HG02642 (cell line): Measurements from ENCODE around the gene ZNF222.
A peak's percentile ranks its signal among the peaks of the same experiment; 100 is the strongest.

ENCODE experiments used
- ATAC-seq: cut with Tn5 transposase; IDR thresholded peaks from one replicate; pipeline ENCODE4 v1.9.1; 2021; ENCODE audit warnings: mild to moderate bottlenecking; ENCODE audit not compliant: unreplicated experiment, poor library complexity

ZNF222 gene

GRCh38 chr19:44051650-44052402 lies 26.6 kb downstream of the ZNF222 start, which contains the start of gene ZNF223:
Gene ZNF223 (plus strand): TSS chr19:44052036. CDS start chr19:44055177, 3,141 bp downstream.
- ATAC-seq: peak; percentile 85

DNA sequence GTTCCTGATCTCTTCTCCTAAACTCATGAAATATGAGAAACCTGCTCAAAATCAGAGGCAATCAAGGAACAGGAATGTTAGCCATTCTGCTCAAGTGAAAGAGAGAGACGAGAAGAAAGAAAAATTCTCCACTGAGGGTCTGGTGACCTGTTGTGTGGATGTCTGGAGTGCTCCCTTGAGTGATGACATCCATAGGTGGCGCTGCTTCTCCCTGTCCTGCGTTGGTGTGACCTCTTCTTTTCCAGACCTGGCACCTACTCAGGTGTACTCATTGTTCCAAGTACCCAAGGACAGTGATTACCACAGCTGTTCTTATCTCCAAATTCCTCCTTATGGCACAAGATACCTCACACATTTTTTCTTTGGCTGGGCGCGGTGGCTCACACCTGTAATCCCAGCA lies 30.7 kb downstream of the ZNF222 start:
- no peak for ATAC-seq

DNA sequence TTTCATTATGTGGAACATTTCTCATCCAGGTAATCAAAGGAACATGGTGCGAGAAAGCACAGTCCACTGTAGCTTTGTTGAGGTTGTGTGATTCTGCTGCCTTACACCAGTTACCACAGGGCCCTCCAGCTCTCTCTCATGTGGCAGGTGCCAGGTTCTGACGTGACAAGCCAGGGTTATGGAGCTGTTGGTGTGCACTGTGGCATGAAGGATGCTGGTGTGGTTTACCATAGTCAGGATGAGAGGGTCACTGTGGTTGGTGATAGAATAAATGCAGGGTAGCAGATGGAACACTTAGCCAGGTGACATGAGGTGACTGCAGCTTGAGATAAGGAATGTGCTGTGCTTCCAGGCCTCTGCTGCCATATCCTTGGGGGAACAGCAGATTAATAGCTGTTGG lies 34.0 kb downstream of the ZNF222 start:
- no peak for ATAC-seq

- ATAC-seq: no peak
Observed at GRCh38 chr19:44061038-44061437, 35.9 kb downstream of the ZNF222 start.

- no peak for ATAC-seq
Observed at GRCh38 chr19:44066305-44066704, 41.1 kb downstream of the ZNF222 start.

GRCh38 chr19:44069415-44069814 lies 44.2 kb downstream of the ZNF222 start:
- ATAC-seq: no peak

- peak; percentile 98 for ATAC-seq
Observed at GRCh38 chr19:44071824-44072542, 46.8 kb downstream of the ZNF222 start, which contains the start of gene ZNF284. Gene ZNF284 (plus strand): TSS chr19:44072159. CDS start chr19:44076390, 4,231 bp downstream.

DNA sequence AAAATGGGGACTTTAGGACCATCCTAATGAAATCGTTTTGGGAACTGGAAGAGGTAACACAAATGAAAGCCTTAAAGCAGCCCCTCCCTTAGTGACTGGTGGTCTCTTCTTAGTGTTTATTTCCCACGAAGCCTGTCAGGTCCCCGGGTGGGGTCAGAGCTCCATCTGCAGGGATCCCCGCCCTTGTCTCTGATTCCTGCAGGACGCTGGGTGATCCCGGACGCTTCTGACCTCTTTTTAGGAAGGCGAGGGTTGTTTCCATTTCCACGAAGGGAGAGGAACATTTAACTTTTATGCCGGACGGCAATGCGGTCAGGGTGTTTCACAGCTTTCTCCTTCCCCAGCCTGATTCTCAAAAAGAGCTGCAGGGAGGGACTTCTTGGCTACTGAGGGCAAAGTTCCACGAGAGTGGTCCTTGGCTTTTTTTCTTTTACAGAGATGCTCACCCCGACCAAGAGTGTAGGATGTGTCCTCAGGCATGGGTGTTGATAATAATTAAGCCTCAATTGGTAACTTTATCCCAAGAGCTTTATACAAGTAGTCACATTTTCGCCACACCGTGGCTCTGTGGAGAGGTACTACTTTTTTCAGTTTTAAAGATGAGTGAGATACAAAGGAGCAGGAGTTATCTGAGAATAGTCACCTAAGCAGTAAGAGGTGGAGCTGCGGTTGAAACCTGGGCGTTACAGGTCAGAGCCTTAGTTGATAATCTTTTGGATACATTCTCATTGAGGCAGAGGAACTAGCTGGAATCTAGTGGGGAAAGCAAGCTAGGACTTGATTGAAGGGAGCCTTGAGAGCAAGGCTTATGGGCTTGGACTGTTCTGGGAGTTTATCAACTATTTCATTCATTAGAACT lies 47.6 kb downstream of the ZNF222 start:
- no peak for ATAC-seq

GRCh38 chr19:44076325-44076724 lies 51.1 kb downstream of the ZNF222 start:
- no peak for ATAC-seq
